ENCODE results near the gene THADA. TPM values are rescaled to one million over a fixed set of nuclear protein-coding genes. Genes with fewer than 3 reads are reported as not detected.

THADA gene
- total RNA-seq, 1 donor from 2014 or later, result 51.4 TPM

- intact Hi-C loops (cut with micrococcal nuclease), result no loop called here
- Mint-ChIP-seq H3K4me1 (no peaks in the 10 kb centered on the region), H3K9me3 (no peaks in the 10 kb centered on the region), H3K4me3 (no peak overlapping the region), H3K36me3 (ENCODE audit: low read depth) (peaks cover 61% of the 10 kb centered on the region), H3K27ac (no peak overlapping the region), H3K27me3 (no peaks in the 10 kb centered on the region)
- ATAC-seq (ENCODE audit: low read depth) (no peak), DNase-seq (no peak)
- POLR2A ChIA-PET, result no interaction called here
- CTCF ChIA-PET, result no interaction called here
- TF ChIP-seq CTCF (IDR thresholded peaks at IDR 0.05), result no peak
Measured at GRCh38 chr2:43509886-43510285, 86.0 kb downstream of the THADA start.

- Mint-ChIP-seq H3K36me3 (ENCODE audit: low read depth) (peaks cover 72% of the 10 kb centered on the region), H3K9me3 (no peaks in the 10 kb centered on the region), H3K27ac (no peak overlapping the region), H3K27me3 (no peaks in the 10 kb centered on the region), H3K4me1 (no peaks in the 10 kb centered on the region), H3K4me3 (no peak overlapping the region)
- CTCF ChIA-PET, result no interaction called here
- POLR2A ChIA-PET, result no interaction called here
- DNase-seq (no peak), ATAC-seq (ENCODE audit: low read depth) (no peak)
- intact Hi-C loops (cut with micrococcal nuclease), result no loop called here
- no peak for TF ChIP-seq CTCF (IDR thresholded peaks at IDR 0.05)
Measured at GRCh38 chr2:43508209-43508608, 87.6 kb downstream of the THADA start.

GRCh38 chr2:43507137-43507536, 88.7 kb downstream of the THADA start:
- intact Hi-C loops (cut with micrococcal nuclease), result loop anchor here (2.0 kb wide), 1 partner anchor 18 kb away; no protein-coding TSS in a partner anchor
- no peak for DNase-seq
- Mint-ChIP-seq H3K27me3 (no peaks in the 10 kb centered on the region), H3K36me3 (ENCODE audit: low read depth) (peaks cover 64% of the 10 kb centered on the region), H3K4me1 (no peaks in the 10 kb centered on the region), H3K27ac (no peak overlapping the region), H3K9me3 (no peaks in the 10 kb centered on the region), H3K4me3 (no peak overlapping the region)
- ChIA-PET CTCF (interaction anchor here (1.1 kb wide), 1 partner anchor 23 kb away, joined by 3 read pairs; no protein-coding TSS in a partner anchor), POLR2A (no interaction called here)
- no peak for TF ChIP-seq CTCF (IDR thresholded peaks at IDR 0.05)
- no peak for ATAC-seq (ENCODE audit: low read depth)

- no peak for TF ChIP-seq CTCF (IDR thresholded peaks at IDR 0.05)
- Mint-ChIP-seq H3K4me1 (no peaks in the 10 kb centered on the region), H3K4me3 (no peak overlapping the region), H3K9me3 (no peaks in the 10 kb centered on the region), H3K27me3 (no peaks in the 10 kb centered on the region), H3K27ac (no peak overlapping the region), H3K36me3 (ENCODE audit: low read depth) (peaks cover 59% of the 10 kb centered on the region)
- CTCF ChIA-PET, result no interaction called here
- DNase-seq (no peak), ATAC-seq (ENCODE audit: low read depth) (no peak)
- POLR2A ChIA-PET, result no interaction called here
- intact Hi-C loops (cut with micrococcal nuclease), result no loop called here
Measured at GRCh38 chr2:43495727-43496126, 100.1 kb downstream of the THADA start.

GRCh38 chr2:43493954-43494353, 101.9 kb downstream of the THADA start:
- CTCF ChIA-PET, result no interaction called here
- no peaks in the 10 kb centered on the region for H3K9me3 Mint-ChIP-seq
- ATAC-seq (ENCODE audit: low read depth) (no peak), DNase-seq (no peak)
- peaks cover 53% of the 10 kb centered on the region for H3K36me3 Mint-ChIP-seq (ENCODE audit: low read depth)
- H3K27ac Mint-ChIP-seq, result no peak overlapping the region
- no peak overlapping the region for H3K4me3 Mint-ChIP-seq
- intact Hi-C loops (cut with micrococcal nuclease), result no loop called here
- H3K4me1 Mint-ChIP-seq, result no peaks in the 10 kb centered on the region
- TF ChIP-seq CTCF (IDR thresholded peaks at IDR 0.05), result no peak
- POLR2A ChIA-PET, result interaction anchor here (0.6 kb wide), 1 partner anchor 267 kb away, joined by 3 read pairs; the partner anchor contains the start of gene ZFP36L2
- H3K27me3 Mint-ChIP-seq, result no peaks in the 10 kb centered on the region

All from activated B cell treated with CpG ODN at 0.5 μM for 24 hours (primary cell).